Bone marrow (tissue), 2 donors: ENCODE data around the gene KIAA0586.
"Not testable (repeated sequence)": the region's sequence is repeated elsewhere in the genome, so short reads cannot be mapped to it uniquely, and the experiment has no call there.

Experiments
- DNase-seq, 2 donors: peaks; one replicate each; lab custom pipeline; 2025; lab: John Stamatoyannopoulos, UW

The KIAA0586 gene

GRCh38 chr14:58464652-58465051 lies 37.1 kb downstream of the KIAA0586 start:
- no peak for DNase-seq

DNA sequence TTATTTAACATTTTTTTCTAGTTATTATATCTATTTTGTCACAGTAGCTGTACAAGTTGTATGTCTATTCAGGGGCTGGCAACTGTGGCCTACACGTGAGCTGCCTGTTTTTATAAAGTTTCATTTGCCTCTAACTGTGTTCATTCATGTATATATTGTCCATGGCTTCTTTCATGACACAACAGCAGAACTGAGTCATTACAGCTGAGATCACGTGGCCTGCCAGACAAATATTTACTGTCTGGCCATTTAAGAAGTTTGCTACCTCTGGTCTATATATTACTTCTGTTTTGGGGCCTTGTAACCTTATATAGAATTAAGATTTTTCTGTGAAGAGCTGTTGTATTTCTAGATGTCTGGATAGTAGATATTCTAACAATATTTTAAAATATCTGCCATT lies 37.9 kb downstream of the KIAA0586 start:
- no peak for DNase-seq

DNA sequence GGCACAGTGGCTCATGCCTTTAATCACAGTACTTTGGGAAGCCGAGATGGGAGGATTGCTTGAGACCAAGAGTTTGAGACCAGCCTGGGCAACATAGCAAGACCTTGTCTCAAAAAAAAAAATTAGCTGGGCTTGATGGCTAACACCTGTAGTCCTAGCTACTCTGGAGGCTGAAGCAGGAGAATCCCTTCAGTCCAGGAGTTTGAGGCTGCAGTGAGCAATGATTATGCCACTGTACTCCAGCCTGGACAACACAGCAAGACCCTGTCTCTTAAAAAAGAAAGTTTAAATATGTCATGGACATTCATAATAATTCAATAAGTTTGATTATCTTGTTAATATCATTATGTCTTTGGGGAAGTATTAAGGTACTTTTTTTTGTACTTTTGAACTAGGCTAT lies 38.9 kb downstream of the KIAA0586 start:
- no peak for DNase-seq

GRCh38 chr14:58467575-58467974 lies 40.1 kb downstream of the KIAA0586 start:
- no peak for DNase-seq

- DNase-seq, result no peak
Measured at GRCh38 chr14:58469309-58469708, 41.8 kb downstream of the KIAA0586 start.

GRCh38 chr14:58476320-58476719 lies 48.8 kb downstream of the KIAA0586 start:
- no peak for DNase-seq

GRCh38 chr14:58477653-58478052 lies 50.1 kb downstream of the KIAA0586 start:
- DNase-seq, result no peak

DNA sequence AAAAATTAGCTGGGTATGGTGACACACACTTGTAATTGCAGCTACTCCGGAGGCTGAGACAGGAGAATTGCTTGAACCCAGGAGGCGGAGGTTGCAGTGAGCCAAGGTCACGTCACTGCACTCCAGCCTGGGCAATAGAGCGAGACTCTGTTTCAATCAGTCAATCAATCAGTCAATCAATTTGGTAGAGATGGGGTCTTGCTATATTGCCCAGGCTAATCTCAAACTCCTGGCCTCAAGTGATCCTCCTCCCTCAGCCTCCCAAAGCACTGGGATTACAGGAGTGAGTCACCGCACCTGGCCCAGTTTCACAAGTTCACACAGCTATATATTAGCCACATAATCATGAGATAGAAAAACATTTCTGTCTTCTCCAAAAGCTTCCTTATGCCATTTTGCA lies 50.8 kb downstream of the KIAA0586 start:
- DNase-seq, result not testable (repeated sequence)

GRCh38 chr14:58479975-58480374 lies 52.5 kb downstream of the KIAA0586 start:
- DNase-seq, result no peak

DNA sequence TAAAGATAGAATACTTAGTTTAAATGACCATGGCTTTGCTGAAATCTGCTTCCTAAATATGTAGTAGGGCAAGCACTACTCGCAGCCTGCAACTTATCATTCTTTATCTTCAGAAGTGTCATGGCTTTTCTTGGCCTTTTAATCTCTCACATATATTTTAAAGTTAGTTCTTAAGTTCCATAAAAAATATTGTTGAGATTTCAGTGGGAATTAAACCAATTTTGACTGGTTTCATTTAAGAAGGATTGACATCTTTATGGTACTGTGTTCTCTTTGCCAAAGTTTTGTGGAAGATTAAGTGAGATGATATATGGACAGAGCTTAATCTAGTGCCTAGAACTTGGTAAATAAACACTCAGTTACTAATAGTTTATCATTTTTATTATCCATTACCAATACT lies 56.7 kb downstream of the KIAA0586 start:
- DNase-seq, result no peak

DNA sequence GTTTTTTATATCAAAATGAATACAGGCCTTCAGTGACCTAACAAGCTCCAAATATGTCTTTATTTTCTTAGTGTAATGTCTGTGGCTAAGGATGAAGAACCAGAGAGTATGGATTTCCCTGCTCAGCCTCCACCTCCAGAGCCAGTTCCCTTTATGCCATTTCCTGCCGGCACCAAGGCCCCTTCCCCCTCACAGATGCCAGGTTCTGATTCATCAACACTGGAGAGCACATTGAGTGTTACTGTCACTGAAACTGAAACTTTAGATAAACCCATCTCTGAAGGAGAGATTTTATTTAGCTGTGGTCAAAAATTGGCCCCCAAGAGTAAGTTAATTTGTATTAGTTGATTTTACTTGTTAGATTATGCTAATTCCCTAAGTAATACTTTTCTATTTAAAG lies 61.0 kb downstream of the KIAA0586 start:
- peak in 1 of 2 donors; percentile 52 for DNase-seq

- no peak for DNase-seq
Measured at GRCh38 chr14:58491593-58491992, 64.1 kb downstream of the KIAA0586 start.

- no peak for DNase-seq
Measured at GRCh38 chr14:58492044-58492443, 64.5 kb downstream of the KIAA0586 start.

DNA sequence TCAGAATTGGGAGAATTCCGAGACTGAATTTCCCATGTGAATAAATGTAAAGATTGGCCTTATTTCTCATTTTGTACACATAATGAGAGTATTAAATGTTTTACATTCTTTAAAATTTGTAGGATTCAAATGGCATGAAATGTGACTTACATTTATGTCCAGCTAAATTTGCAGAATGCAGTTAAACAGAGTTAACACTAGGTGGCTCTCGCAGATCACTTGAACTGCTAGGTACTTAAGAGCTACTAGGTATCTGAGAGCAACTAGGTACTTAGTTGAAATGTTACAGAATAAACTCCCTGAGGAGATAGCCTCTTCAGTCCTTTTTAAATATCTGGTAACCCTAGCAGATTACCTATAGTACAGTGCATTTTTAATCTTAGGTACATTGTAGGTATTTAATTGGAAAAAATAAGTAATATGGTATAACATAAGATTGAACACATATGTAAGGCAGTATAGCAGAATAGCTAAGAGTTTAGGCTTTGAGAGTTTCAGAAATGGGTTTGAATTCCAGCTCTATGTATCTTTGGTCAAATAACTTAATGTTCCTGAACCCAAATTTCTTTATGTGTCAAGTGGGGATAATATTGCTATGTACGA lies 73.8 kb downstream of the KIAA0586 start:
- peak in 1 of 2 donors; percentile 38 for DNase-seq

DNA sequence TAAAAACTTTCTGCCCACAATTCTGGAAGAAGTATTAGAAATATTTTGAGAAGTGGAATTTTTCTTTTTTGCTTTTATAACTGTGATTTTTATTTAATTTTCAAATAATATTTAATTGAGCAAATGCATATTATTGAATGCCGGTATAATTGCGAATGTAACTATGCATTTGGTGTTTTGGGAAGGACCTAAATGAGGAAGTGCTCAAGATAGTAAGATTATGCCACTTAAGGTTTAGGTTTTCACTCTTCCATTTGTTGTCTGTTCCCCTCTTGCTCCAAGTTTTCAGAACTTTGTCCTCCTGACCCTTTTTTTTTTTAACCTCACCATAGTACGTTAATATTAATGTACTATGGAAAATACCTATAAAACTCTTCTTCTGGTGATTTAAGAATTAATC lies 85.8 kb downstream of the KIAA0586 start:
- DNase-seq, result no peak

DNA sequence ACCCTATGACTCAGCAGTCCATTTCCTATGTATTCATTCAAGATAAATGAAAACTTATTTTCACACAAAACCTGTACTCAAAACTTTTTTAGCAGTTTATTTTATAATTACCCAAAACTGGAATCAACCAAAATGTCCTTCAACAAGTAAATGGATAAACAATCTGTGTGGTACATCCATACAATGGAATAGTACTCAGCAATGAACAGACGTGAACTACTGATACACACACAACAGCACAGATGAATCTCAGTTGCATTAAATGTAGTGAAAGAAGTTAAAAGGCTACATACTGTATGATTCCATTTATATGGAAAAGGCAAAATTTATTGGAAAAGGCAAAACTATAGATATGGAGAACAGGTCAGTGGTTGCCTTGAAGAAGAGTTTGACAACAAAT lies 90.1 kb downstream of the KIAA0586 start:
- no peak for DNase-seq

GRCh38 chr14:58525691-58526090 lies 98.2 kb downstream of the KIAA0586 start:
- DNase-seq, result not testable (repeated sequence)

- no peak for DNase-seq
Measured at GRCh38 chr14:58533446-58533845, 105.9 kb downstream of the KIAA0586 start.

DNA sequence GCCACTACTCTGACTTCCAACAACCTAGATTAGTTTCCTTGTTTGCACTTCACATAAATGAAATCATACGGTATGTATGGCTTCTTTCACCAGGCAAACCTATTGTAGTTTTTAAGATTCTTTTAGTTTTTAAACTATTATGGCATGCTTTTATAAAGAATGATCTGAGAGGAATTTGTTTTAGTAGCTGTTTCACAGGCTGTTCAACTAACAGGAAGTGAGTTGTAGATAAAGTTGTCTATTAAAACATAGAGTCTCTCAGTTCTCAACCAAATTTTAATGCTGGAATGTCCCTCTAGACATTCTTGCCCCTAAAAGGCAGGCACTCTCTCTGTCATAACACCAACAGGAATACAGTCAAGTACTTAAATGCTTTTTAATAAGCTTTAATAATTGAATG lies 107.5 kb downstream of the KIAA0586 start:
- DNase-seq, result no peak

- no peak for DNase-seq
Measured at GRCh38 chr14:58537004-58537403, 109.5 kb downstream of the KIAA0586 start.

- DNase-seq, result no peak
Measured at GRCh38 chr14:58540749-58541632, 113.5 kb downstream of the KIAA0586 start.

DNA sequence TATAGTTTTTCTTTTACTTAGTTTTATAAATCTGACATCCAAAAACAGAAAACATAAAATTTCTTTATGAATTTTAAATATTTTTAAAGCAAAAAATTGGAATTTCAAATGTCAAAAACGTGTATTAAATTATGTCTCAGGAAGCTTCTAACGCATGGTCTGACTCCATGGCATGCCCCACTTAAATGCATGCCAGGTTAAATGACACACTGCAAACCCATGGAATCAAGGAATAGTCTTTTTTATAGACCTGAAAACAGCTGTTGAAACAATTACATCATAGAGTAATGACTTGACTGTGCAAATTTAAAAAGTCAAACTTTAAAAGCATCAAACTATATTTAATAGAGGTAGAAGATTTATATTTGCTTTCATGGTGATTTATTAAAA lies 114.1 kb downstream of the KIAA0586 start:
- DNase-seq, result no peak

DNA sequence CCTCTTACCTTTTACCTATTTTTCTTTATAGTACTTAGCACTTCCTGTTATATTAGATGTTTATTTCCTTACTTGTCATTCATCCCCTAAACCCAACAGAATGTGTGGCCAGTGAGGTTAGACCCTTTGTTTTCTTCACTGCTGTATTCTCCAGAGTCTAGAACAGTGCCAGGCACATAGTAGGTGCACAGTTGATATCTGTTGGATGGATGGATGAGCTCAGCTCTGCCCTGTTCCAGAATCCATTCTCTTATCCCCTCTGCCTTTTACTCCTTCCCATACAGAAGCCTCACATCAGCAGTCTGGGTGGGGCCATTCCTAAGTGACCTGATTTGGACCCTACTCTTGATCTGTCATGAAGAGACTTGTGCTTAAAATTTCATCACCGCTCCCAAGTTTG lies 115.7 kb downstream of the KIAA0586 start:
- DNase-seq, result no peak

- no peak for DNase-seq
Measured at GRCh38 chr14:58547649-58548048, 120.1 kb downstream of the KIAA0586 start.
